HUES64 (cell line): Measurements from ENCODE around the gene ZDHHC14.
"Not testable (repeated sequence)": the region's sequence is repeated elsewhere in the genome, so short reads cannot be mapped to it uniquely, and the experiment has no call there.

Experiments used
- H3K27ac ChIP-seq: 2 replicates; pipeline ENCODE4 v1.7.0; 2013; ENCODE audit warnings: low read depth, low read length, inconsistent platforms
- H3K27me3 ChIP-seq: 2 replicates; pipeline ENCODE4 v1.6.1; 2013; ENCODE audit warnings: mild to moderate bottlenecking, low read length; ENCODE audit not compliant: insufficient read depth
- H3K36me3 ChIP-seq: 2 replicates; pipeline ENCODE4 v1.6.1; 2013; ENCODE audit warnings: mild to moderate bottlenecking, low read length; ENCODE audit not compliant: insufficient read depth
- H3K4me1 ChIP-seq: 2 replicates; pipeline ENCODE4 v1.6.1; 2013; ENCODE audit warnings: mild to moderate bottlenecking, low read length, moderate library complexity; ENCODE audit not compliant: insufficient read depth
- H3K4me3 ChIP-seq: 2 replicates; pipeline ENCODE4 v1.5.1; 2013; ENCODE audit warnings: mild to moderate bottlenecking, low read length, moderate library complexity
- H3K9ac ChIP-seq: 2 replicates; pipeline ENCODE4 v1.6.1; 2013; ENCODE audit warnings: mild to moderate bottlenecking, low read depth, low read length
- H3K9me3 ChIP-seq: 2 replicates; pipeline ENCODE4 v1.6.1; 2013; ENCODE audit warnings: low read depth, low read length; ENCODE audit not compliant: insufficient read depth
- WGBS: fragments of 150-250, 120-280 bp; methylation state at CpG from one replicate; pipeline ENCODE4 v1.1.7; 2013; ENCODE audit warnings: missing lambda C conversion rate; 5-methylcytosine and 5-hydroxymethylcytosine counted together

The ZDHHC14 gene

GRCh38 chr6:157559201-157559756 lies 178.3 kb downstream of the ZDHHC14 start:
- Histone ChIP-seq H3K4me1 (peaks cover 11% of the 10 kb centered on the region), H3K9ac (no peak overlapping the region), H3K36me3 (no peaks in the 10 kb centered on the region), H3K27ac (no peak overlapping the region), H3K27me3 (no peaks in the 10 kb centered on the region), H3K4me3 (no peak overlapping the region), H3K9me3 (no peaks in the 10 kb centered on the region)
- WGBS: 95% methylated on average over 8 of the region's 10 CpGs

GRCh38 chr6:157560063-157560462 lies 179.1 kb downstream of the ZDHHC14 start:
- H3K4me3 ChIP-seq, H3K4me1 ChIP-seq, H3K36me3 ChIP-seq, H3K9ac ChIP-seq, H3K9me3 ChIP-seq, H3K27me3 ChIP-seq, H3K27ac ChIP-seq: not testable (repeated sequence)
- 96% methylated on average over 7 of the region's 10 CpGs for WGBS

DNA sequence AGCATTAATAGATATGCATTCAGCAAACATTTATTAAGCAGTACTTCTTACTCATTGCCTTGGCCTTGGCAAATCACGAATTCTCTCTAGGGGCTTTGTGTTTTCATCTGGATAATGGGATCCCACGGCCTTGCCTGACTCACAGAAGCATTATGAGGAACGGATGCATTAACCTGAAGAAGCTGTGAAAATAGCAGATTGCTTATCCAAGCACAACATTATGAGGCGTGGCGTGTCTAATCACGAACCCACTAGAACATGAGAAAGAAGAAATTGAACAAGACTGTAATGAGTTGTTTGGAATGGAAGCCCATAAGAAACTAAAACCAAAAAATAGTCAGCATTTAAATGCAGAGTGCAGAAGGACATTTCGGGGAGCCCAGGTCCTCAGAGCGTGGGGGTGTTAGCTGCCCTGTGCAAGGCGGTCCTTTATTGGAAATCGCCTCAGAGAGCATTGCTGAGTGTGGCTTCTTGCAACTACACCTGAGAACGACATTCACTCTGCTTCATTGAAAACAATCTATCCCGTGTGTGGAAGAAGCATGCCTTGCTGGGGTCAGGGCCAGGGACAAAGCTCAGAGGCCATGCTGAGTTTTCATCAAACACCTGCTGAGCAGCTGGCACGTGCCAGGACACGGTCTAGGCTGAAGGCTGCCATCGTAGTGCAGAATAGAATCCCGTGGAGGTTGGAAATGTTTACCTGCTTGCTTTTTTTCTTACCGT lies 179.9 kb downstream of the ZDHHC14 start:
- H3K36me3 ChIP-seq: no peaks in the 10 kb centered on the region
- H3K27ac ChIP-seq: no peak overlapping the region
- no peaks in the 10 kb centered on the region for H3K27me3 ChIP-seq
- no peak overlapping the region for H3K9ac ChIP-seq
- H3K4me3 ChIP-seq: no peak overlapping the region
- H3K4me1 ChIP-seq: 0 out of 2 replicates have a peak, but pooled peaks cover 2% of the 10 kb centered on the region
- 93% methylated on average over 16 of the region's 17 CpGs for WGBS
- H3K9me3 ChIP-seq: no peaks in the 10 kb centered on the region

- H3K27ac ChIP-seq: no peak overlapping the region
- no peaks in the 10 kb centered on the region for H3K27me3 ChIP-seq
- no peaks in the 10 kb centered on the region for H3K36me3 ChIP-seq
- 92% methylated on average over 8 of the region's 8 CpGs for WGBS
- H3K4me1 ChIP-seq: no peaks in the 10 kb centered on the region
- H3K4me3 ChIP-seq: no peak overlapping the region
- H3K9ac ChIP-seq: no peak overlapping the region
- H3K9me3 ChIP-seq: no peaks in the 10 kb centered on the region
Observed at GRCh38 chr6:157561414-157561790, 180.4 kb downstream of the ZDHHC14 start.

DNA sequence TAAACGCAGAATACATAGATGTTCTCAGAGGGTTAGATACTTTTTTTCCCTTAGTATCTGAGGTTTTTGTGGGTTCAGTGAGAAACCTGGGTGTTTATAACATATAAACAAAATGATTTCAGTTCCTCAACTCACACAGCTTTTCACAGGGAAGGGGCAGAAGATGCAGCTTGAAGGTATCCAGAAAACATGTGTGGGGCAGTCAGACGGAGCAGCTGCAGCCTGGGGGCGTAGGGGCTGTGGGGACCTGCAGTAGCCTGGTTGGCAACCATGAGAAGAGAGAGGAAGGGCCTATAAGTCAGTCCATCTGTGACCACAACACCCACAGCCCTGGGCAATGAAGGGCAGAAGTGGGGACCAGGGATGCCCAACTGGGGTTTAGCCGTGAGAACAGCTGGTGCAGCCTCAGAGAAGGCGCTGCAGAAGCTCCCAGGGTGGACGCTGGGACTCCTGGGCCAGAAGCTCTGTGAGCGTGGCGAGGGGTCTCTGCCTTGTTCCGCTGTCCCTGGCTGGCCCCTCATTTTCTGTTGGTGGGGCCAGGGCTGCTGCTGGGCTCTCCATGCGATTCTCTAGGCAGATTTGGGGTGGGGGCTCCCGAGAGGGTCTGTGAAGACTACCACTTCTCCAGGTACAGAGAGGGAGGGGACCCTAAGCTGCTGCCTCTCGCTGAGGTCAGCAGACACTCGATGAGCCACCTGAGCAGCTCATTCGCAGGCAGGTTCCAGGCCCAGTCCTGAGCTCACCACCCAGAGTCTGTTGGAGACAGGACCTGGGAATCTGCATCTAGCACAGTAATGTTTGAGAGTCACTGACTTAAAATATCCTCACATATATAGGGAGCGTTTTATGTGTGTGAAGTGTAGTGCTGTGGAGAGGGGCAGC lies 181.2 kb downstream of the ZDHHC14 start:
- no peak overlapping the region for H3K9ac ChIP-seq
- H3K4me3 ChIP-seq: no peak overlapping the region
- no peaks in the 10 kb centered on the region for H3K4me1 ChIP-seq
- 95% methylated on average over 14 of the region's 15 CpGs for WGBS
- no peak overlapping the region for H3K27ac ChIP-seq
- H3K27me3 ChIP-seq: no peaks in the 10 kb centered on the region
- H3K36me3 ChIP-seq: no peaks in the 10 kb centered on the region
- H3K9me3 ChIP-seq: no peaks in the 10 kb centered on the region

- H3K4me1 ChIP-seq: no peaks in the 10 kb centered on the region
- H3K4me3 ChIP-seq: no peak overlapping the region
- H3K36me3 ChIP-seq: no peaks in the 10 kb centered on the region
- H3K9ac ChIP-seq: no peak overlapping the region
- H3K27me3 ChIP-seq: no peaks in the 10 kb centered on the region
- 90% methylated on average over 11 of the region's 11 CpGs for WGBS
- no peak overlapping the region for H3K27ac ChIP-seq
- H3K9me3 ChIP-seq: no peaks in the 10 kb centered on the region
Observed at GRCh38 chr6:157562997-157563396, 182.0 kb downstream of the ZDHHC14 start.

DNA sequence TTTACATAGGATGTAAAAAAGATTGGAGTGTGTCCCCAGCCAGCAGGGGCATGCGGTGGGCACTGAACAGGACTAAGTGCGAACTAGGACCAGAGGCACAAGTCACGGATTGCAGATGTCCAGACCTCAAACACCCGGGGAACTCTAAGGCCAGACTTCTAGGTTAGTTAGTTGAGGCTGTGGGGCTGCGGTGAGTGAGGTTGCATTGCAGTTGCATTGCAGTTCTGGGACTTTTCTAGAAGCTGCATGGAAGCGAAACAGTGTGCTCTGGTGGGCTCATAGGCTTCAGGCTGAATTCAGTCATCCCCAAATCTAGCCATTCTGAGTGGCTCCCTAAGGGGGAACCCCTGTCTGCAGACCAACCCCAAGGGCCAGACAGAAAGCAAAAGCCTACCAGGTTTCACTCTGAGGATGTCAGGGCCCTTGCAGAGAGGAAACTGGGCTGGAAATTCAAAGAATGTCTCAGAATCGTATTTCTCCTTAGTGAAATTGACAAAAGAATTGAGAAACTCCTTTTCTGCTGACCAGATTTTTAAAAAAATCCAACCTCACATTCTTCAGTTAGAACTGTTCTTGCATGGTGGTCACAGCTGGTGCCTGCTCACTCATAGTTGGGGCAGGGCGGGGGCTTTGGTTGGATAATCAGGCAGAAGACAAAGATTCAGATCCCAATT lies 182.8 kb downstream of the ZDHHC14 start:
- 93% methylated on average over 8 of the region's 8 CpGs for WGBS
- H3K27ac ChIP-seq: no peak overlapping the region
- no peak overlapping the region for H3K4me3 ChIP-seq

DNA sequence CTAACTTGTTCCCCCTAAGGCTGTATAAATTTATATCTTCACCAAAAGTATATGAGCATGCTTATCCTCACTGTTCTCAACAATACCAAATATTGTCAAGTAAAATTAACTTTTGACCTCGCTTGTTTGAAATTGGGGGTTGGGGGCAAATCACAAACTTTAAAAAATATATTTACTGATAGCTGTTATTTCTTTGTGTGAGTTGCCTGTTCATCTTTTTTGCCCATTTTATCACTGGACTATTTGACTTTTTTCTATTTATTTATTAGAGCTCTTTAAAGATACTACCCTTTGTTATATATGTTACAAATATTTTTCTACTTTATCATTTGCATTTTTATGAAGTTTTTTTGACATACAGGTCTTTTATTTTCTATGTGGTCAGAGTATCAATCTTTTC lies 187.7 kb downstream of the ZDHHC14 start:
- peaks cover 9% of the 10 kb centered on the region for H3K4me1 ChIP-seq
- no CpG with 5 or more reads among the region's 1 CpG for WGBS
- no peaks in the 10 kb centered on the region for H3K27me3 ChIP-seq
- H3K9ac ChIP-seq: no peak overlapping the region
- peaks cover 6% of the 10 kb centered on the region; the same call in 1 of the 2 replicates for H3K9me3 ChIP-seq
- no peak overlapping the region for H3K4me3 ChIP-seq
- H3K27ac ChIP-seq: no peak overlapping the region
- no peaks in the 10 kb centered on the region for H3K36me3 ChIP-seq

More for the DNA sequence above, 182.8 kb downstream of the ZDHHC14 start:
- no peaks in the 10 kb centered on the region for H3K27me3 ChIP-seq
- no peaks in the 10 kb centered on the region for H3K4me1 ChIP-seq
- no peaks in the 10 kb centered on the region for H3K36me3 ChIP-seq
- H3K9ac ChIP-seq: no peak overlapping the region
- peaks cover 4% of the 10 kb centered on the region; the same call in 1 of the 2 replicates for H3K9me3 ChIP-seq

DNA sequence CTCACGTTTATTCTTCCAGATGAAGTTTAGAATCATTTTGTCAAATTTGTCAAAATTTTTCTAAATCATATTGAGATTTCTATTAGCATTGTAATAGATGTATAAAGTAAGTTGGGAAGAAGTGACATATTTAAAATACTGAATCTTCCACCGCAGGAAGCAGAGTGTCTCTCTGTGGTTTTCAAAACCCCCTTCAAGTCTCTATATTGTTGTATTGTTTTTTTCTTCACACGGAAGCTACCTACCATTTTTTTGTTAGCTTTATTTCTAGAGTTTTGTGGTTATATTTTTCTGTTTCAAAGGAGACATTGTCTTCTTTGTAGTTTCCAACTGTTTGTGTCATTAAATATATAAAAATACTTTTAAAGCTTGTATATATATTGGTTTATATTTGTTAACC lies 188.6 kb downstream of the ZDHHC14 start:
- Histone ChIP-seq H3K9me3 (peaks cover 6% of the 10 kb centered on the region; the same call in 1 of the 2 replicates), H3K27me3 (no peaks in the 10 kb centered on the region), H3K4me3 (no peak overlapping the region), H3K9ac (no peak overlapping the region), H3K36me3 (no peaks in the 10 kb centered on the region), H3K27ac (no peak overlapping the region), H3K4me1 (peaks cover 9% of the 10 kb centered on the region)
- WGBS: no CpG with 5 or more reads among the region's 3 CpGs

GRCh38 chr6:157570104-157570503 lies 189.1 kb downstream of the ZDHHC14 start:
- Histone ChIP-seq H3K9me3 (peaks cover 6% of the 10 kb centered on the region; the same call in 1 of the 2 replicates), H3K36me3 (no peaks in the 10 kb centered on the region), H3K4me3 (no peak overlapping the region), H3K9ac (no peak overlapping the region), H3K4me1 (peaks cover 9% of the 10 kb centered on the region), H3K27me3 (no peaks in the 10 kb centered on the region), H3K27ac (no peak overlapping the region)
- WGBS: 91% methylated on average over 4 of the region's 4 CpGs

DNA sequence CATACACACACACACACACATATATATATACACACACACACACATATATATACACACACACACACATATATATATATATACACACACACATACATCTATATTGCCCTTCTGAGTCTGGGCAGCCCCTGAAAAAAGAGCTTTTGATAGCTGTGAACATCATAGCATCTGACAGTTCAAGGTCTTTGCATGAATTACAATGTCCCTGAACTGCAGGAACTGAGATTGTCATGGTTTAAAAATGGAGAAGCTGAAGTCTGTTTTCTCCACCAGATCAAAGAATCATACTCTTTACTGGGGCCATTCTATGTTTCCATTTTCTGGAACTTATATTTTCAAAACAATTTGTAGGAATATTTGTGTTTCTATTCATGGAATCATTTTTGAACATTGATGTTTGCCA lies 189.8 kb downstream of the ZDHHC14 start:
- no peak overlapping the region for H3K9ac ChIP-seq
- H3K27ac ChIP-seq: no peak overlapping the region
- no peaks in the 10 kb centered on the region for H3K27me3 ChIP-seq
- peaks cover 6% of the 10 kb centered on the region; the same call in 1 of the 2 replicates for H3K9me3 ChIP-seq
- peaks cover 9% of the 10 kb centered on the region for H3K4me1 ChIP-seq
- no peaks in the 10 kb centered on the region for H3K36me3 ChIP-seq
- no peak overlapping the region for H3K4me3 ChIP-seq
